Measurements from ENCODE around the gene TBKBP1. TPM values are rescaled to one million over a fixed set of nuclear protein-coding genes. Genes with fewer than 3 reads are reported as not detected.
"Not testable (repeated sequence)": the region's sequence is repeated elsewhere in the genome, so short reads cannot be mapped to it uniquely, and the experiment has no call there.

TBKBP1 gene
- total RNA-seq, 1 donor from 2014 or later = 10.7 TPM

DNA sequence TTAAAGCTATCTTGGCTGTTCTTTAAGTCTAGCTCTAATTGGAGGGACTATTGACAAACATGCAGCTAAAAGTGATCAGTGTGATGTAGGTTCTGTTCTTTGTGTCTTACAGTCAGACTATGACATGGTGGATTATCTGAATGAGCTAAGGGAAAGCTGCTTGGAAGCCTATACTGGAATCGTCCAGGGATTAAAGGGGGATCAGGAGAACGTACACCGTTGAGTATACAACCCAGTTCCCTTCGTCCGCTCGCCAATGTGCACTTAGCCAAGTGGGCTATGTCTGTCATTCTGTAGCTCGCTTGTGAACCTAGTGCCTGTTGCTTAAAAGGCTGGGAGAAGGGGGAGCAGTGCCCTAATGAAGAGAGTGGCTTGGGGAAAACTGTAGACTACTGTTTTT lies 15.8 kb upstream of the TBKBP1 start:
- no peak for DNase-seq (ENCODE audit: low read depth)

DNA sequence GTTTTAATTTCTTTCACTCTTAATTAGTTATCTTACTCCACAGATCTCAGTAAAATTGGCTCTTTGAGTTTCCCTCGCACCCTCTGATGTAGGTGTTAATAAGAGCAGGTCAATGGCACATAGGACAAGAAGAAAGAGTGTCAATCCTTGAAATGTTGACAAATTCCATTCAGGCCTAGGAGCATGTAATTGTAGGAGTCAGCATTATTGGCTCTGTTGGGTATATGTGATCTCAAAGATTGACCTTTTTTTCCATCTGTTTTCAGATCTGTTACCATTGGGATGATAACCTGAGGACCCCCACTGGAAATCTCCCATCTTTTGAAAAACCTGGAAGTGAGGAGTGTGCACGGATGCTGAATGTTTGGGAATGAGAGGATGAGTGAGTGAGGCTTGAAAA lies 11.8 kb upstream of the TBKBP1 start:
- DNase-seq (ENCODE audit: low read depth) = no peak

DNA sequence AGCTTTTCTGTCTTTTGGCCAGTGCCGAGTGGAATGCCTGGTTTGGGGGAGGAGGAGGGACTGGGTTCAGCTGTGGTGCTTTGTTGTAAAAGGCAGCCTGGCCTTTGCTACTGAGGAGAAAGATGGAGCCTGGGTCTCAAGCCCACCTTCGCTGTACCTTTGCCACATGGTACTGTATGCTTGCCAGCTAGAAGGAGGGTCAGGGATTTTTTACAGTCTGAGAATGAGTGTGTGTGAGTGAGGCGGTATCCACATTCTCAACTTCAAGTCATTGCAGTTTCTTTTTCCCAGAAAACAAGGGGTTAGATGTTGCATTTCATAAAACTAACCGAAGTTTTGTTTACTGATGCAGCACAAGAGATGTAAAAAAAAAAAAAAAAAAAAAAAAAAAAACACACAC lies 11.2 kb upstream of the TBKBP1 start:
- DNase-seq (ENCODE audit: low read depth) = not testable (repeated sequence)

DNA sequence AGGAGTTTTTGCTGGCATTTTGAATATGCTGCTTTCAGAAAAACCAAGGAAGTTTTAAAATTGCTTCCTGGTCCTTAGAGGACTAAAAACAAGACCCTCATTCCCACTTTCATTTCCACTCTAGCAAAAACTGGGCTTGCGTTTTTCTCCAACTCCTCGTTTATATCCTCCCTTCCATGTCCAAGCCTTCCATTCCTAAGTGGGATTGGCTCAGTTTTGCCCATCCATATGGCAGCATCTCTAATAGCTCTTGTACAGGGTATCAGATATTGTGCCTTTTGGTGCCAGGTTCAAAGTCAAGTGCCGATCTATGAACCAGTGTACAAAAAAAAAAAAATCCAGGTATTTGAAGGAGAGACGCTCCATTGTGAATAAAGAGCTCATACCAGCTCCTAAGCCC lies 9.9 kb upstream of the TBKBP1 start:
- no peak for DNase-seq (ENCODE audit: low read depth)

DNA sequence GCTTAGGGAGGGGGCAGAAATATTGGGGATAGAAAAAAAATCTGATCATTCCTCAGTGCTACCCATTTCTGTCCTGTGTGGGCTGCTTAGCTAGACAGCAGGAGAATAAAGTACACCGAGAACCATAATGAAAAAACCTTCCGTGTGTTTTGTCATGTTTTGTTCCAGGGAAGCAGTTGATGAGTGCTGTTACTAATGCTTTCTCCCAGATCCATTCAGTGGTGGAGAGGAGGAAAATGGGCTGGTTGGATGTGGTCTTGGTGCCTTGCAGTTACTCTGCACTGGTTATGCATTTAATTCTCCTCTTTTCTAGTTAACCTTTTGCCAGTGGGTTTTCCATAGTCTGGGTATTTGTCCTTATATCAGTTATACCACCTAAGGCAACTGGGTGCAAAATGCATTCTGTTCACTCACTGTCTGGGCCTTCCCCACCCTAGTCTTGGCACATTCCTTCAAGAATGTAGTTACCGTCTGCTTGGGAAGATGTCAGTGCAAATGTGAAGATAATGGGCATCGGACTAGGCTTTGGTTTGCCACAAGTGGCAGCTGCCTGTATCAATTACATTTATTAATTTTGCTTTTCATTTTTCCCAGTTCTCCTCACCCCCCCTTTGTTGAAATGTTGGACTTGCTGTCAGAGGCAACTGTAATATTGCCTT lies 9.3 kb upstream of the TBKBP1 start:
- no peak for DNase-seq (ENCODE audit: low read depth)

DNA sequence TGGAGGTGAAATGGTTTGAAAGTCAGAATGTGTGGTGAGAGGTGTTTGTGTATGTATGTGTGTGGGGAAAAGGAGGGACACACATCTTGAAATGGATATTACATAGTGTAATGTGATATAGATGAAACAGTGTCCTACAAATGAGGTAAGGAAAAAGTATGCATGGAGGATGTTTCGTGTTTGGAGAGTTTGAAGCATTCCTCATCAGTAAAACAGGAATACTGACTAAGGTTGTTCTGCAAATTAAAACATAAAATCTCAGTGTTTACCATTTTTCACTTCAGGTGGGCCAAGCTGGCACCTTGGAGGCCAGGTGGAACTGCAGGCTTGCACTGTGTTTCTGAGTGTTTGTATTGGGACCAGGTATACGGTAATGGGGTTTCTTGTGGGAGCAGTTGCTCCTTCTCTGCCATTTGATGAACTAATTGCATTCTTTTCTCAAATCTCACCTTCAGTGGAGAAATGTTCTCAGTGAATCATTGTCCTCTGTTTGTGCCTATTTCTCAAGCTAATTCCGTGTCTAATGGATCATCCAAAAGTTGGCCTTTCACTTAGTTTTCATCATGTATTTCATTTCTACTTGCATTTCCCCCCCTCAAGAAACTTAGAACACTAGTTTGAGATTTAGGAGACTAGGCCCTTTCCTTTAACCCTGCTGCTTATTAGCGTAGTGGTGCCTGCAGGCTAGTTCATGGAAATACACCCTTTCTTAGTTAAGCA lies 8.2 kb upstream of the TBKBP1 start:
- peak; percentile 78 for DNase-seq (ENCODE audit: low read depth)

DNA sequence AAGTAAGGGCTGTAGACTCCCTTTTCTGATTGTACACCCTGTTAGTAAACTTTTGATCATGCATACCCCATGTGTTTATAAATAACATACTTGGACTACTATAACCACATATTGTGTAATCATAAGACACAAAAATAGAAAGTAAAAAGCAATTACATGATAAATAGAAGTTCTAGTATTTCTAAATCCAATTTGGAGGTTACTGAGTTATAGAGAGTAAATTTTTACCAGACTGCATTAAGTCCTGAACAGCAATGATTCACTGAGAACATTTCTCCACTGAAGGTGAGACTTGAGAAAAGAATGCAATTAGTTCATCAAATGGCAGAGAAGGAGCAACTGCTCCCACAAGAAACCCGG lies 7.7 kb upstream of the TBKBP1 start:
- peak; percentile 95 for DNase-seq (ENCODE audit: low read depth)

DNA sequence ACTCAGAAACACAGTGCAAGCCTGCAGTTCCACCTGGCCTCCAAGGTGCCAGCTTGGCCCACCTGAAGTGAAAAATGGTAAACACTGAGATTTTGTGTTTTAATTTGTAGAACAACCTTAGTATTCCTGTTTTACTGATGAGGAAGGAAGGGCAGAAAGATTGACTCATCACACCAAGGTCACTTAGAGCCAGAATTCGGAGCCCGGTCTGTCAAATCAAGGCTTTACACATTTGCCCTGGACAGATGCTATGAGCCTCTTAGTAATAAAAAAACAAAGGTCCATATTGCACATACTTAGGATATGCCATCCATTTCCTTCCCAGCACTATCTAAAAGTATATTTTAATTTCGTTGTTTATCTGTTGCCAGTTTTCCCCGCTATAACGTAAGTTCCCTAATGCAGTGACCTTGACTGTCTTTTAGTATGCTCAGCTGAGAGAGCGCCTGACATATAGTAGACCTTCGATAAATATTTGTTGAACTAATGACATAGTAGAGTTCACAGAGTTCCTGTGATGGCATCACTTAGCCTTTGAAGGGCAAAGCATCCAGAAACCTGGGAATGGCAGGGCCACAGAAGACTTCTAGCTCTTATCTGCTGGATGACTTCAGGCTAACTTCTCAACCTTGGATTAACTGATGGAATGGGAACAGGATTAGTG lies 7.2 kb upstream of the TBKBP1 start:
- no peak for DNase-seq (ENCODE audit: low read depth)

DNA sequence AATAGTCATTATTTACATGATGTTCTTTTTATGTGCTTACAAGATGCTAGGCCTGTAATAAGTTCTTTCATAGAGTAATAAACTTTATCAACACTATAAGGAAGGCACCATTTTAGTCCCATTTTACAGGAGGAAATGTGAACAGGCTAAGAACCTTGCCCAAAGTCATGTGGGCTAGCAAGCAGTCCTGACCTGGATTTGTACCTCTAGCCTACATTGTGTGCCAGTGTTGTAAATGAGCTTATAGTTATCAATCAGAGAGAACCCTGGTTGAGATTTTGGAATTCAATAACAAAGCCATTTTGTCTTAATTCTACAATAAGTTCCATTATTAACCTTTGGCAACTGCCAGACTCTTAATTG lies 6.7 kb upstream of the TBKBP1 start:
- DNase-seq (ENCODE audit: low read depth) = no peak

DNA sequence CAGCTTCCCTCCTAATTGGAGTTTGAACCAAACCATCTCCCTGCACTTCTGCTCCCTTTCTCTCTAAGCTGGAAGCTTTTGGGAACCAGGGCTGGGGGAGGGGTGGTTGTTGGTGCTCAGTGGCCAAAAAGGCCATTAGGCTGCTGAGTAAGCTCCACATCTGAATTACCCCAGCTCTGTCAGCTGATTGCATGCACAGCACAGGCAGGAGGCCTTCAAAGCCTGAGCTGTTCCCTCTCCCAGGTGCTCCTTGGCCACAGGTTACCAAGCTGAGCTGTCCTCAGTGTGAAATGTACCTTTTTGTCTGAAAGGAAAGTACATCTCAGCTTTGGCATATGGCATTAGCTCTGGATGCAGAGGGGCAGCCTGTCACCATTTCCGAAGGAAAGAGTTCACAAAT lies 6.2 kb upstream of the TBKBP1 start:
- DNase-seq (ENCODE audit: low read depth) = peak; percentile 69

DNA sequence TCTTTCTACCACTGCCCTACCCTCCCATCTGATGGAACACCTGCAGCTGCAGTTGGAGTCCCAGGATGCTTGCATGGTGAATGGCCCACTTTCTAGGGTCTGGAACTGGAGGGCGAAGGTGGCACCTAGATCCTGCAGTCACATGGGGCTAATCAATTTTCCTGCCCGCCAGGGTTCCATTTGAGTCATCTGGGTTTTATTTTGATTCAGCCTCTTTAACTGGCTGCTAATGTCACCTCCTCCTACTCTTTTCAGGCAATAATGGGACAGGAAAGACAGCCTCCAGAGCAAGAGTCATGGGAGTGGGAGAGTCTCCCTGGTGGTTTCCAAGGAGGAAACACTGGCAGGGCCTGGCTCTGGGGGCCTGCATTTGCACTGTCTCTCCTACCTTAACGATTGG lies 3.8 kb upstream of the TBKBP1 start:
- DNase-seq (ENCODE audit: low read depth) = no peak

DNA sequence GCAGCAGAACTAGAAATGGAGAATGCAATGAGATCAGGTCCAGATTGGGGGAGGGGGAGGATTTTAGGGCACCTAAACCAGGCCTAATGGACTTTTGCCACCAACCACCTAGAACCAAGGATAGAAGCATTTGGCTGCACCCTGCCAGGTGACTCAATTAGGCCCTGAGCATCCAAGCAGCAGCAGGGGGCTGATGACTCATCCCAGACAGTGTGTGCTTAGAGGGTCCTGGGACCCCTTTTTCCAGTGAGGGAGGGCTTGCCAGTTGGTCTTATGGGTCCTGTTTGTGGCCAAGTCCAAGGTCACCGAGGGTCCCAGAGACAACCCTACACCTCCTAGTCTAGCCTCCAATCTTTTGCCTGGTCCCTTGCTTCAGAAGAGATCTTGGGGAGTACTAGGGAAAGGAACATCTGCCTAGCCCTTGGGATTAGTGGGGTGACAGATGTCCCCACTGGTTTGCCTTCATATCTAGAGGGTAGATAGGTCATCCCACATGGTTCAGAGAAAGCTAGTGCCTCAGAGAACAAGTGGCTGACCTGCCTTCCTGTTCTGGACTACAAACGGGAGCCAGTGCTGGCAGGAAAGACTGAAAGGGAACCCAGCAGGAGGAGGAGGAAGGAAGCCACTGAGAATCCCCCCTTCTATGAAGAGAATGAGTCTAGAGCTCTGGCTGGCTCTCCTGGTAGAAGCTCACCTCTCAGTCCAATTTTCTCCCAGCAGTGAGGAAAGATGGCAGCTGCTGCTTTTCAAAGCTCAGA lies 1.6 kb upstream of the TBKBP1 start:
- DNase-seq (ENCODE audit: low read depth) = no peak

DNA sequence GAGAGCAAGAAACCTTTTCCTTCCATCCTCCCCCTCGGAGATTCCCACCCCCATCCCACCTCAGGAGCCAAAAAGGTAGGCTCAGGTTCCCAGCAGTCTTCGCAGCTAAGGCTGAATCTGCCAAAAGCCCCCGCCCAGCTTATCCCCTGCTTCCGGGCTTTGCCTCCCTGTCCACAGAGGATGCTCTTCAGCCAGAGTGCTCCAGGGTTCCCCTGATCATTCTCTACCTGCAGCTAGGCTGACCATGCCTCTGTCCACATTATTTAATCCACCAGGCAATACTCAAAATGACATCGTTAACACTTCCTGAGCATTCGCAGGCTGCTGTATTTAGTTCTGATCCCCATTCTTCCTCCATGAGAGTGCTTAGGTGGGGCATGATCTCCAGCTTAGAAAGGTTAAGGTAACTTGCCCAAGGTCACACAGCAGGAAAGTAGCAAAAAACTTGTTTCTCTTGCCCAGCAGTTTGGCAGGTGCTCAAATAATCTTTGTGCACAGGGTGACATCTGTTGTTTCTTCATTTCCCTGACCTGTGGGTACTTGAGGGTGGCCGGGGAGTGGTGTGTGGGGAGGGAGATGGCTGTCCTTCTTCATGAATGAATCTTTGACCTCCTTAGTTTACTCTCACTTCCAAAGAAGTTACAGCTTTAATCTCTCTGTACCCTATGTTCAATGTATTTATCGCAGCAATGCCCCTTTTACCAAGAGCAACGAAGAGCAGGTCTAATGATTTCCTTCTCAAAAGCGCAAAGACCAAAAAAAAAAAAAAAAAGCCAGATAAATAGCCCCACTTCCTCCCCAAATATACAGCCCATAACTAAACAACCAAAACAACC lies 848 bp upstream of the TBKBP1 start:
- no peak for DNase-seq (ENCODE audit: low read depth)

DNA sequence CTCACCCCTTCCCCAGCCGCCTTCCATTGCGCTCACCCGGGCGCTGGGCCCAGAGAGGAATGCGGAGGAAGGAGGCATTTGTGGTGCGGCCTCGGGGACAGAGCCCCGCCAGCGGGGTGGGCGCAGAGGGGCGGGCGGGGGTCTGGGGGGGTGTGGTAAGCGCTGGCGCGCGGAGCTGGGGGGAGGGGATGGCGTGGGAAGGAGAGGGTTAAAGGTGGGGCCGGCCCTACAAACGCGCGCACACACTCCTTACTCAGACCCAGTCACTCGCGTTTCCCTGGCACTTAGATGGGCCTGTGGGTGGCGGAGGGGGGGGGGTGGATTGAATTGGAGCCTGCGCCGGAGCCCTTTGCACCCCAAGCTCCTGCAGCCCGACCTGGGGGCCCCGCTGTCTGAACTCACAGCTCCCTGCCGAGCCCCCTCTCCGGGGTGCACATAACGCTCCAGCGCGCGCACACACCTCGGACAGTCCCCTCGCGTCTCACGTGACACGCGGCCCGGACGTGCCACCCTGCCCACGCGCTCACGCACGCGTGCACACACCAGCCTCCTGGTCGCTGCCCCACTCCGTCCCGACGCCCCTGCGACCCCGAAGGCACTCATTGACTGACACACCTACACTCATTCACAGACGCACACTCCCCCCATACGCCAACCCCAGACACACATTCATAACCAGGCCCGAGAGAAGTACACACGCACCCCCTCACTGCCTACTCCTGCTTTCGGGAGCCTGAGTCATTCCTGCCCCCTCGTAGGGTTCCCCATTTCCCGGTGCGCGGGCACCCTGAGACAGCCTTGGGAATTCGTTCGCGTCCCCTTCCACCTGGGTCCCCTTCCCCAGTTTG lies 844 bp downstream of the TBKBP1 start:
- no peak for DNase-seq (ENCODE audit: low read depth)

DNA sequence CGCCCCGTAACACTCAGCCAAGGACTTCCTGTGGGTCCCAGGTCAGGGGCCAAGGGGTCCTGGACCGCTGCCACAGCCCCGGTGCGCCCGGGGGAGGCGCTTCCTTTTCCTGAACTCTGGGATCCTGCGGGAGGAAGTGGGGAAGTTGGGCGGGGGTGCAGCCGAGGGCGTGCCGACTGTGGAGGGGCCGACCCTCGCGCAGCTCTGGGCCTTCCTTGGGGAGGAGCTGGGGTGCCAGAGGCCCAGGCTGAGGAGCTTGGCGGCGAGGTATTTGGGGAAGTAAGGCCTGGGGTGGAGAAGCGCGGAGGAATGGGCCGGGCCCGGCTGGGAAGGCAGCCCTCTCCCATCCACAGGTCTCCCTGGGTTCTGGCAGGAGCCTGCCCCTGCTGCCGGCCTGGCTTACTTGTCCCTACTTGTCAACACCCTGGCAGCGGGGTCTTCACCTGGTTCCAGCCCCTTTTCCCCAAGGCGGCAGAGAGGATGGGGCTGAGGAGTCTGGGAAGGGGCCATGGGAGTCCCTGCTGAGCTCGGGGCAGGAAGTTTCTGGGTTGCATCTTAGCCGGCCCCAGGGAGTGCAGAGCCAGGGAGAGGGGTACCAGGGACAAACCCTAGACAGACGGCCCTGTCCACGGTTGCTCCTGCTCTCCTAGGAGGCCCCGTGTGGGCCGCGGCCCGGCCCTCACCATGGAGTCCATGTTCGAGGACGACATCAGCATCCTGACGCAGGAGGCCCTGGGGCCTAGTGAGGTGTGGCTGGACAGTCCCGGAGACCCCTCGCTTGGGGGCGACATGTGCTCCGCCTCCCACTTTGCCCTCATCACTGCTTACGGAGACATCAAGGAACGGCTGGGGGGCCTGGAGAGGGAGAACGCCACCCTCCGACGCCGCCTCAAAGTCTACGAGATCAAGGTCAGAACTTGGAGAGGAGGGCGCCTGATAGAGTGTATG lies 1.7 kb downstream of the TBKBP1 start:
- no peak for DNase-seq (ENCODE audit: low read depth)

DNA sequence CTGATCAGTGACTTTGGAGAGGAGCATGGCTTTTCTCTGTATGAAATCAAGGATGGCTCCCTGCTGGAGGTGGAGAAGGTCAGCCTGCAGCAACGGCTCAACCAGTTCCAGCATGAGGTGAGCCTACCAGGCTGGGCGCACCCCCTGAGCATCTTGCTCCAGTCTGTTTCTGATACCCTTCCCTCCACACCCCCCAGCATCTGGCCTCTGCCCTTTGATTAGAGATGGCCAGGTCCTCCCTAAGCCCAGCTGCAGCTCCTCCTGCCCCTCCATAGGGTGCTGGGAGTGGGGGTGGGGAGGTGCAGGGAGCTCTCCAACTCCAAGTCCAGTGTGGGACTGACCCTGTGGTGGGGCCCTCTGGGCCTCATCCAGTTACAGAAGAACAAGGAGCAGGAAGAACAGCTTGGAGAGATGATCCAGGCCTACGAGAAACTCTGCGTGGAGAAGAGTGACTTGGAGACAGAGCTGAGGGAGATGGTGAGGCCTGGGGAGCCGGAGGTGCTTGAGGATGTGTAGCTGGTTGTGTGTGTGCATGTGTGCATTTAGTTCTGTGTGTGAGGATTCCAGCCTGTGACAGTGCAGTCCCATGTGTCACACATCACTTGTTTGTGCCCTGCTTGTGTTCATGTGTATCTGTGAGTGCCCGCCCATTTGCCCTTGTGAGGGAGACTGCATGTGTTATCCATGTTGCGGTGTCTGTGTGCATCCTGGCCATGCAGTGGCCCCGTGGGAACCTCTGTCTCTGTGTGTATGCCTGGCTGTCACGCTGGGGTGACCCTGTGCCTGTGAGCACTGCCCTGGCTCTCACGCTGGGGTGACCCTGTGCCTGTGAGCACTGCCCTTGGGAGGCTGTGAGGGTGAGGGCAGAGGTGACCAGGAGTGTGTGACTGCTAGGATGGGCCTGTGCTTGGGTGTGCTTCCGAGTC lies 3.0 kb downstream of the TBKBP1 start:
- DNase-seq (ENCODE audit: low read depth) = no peak

DNA sequence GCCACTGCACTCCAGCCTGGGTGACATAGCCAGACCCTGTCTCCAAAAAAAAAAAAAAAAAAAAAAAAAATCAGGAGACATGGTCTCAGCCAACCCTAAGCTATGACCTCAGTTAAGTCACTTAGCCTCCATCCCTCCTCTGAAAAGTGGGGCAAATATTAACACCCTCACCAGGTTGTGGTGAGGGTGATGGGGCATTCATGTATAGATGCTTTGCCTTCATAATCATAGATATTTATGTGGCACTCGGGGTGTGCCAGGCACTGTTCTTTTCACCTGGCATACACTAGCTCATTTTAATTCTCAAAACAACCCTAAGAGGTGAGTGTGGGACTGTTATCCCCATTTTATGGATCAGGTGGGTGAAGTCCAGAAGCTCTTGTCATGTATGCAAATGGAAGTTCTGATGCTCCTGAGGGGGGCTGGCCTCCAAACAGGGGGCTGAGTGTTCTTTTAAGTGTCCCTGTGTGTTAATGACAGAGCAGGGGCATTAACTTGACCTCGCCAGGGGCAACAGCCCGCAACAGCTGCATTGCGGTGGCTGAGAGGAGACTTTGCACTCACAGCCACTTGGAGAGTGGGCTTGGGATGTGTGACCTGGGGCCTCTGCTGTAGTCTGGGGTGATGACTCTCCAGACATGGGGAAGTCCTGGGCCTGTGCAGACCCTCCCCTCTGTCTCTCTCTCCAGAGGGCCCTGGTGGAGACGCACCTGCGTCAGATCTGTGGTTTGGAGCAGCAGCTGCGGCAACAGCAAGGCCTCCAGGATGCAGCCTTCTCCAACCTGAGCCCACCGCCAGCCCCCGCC lies 4.1 kb downstream of the TBKBP1 start:
- no peak for DNase-seq (ENCODE audit: low read depth)

Measured in renal cortical epithelial cell (primary cell).